Mesodermal cell (in vitro differentiated cells): Measurements from ENCODE around the gene SPOP.
A peak's percentile ranks its signal among the peaks of the same experiment; 100 is the strongest.
"Not testable (repeated sequence)": the region's sequence is repeated elsewhere in the genome, so short reads cannot be mapped to it uniquely, and the experiment has no call there.

Source experiments
- H3K27ac ChIP-seq: 2 replicates; pipeline ENCODE4 v1.7.0; 2013; ENCODE audit warnings: mild to moderate bottlenecking, low read depth, low read length, moderate library complexity; ENCODE audit not compliant: severe bottlenecking
- H3K36me3 ChIP-seq: 2 replicates; pipeline ENCODE4 v1.7.1; 2013; ENCODE audit warnings: mild to moderate bottlenecking, low read length, moderate library complexity; ENCODE audit not compliant: control insufficient read depth, insufficient read depth
- H3K4me1 ChIP-seq: one replicate; pipeline ENCODE4 v1.7.1; 2013; ENCODE audit warnings: mild to moderate bottlenecking, low read length; ENCODE audit not compliant: insufficient read depth, control insufficient read depth, poor library complexity, severe bottlenecking
- H3K4me3 ChIP-seq: 2 replicates; pipeline ENCODE4 v1.7.0; 2013; ENCODE audit warnings: low read length, control low read depth, mild to moderate bottlenecking; ENCODE audit not compliant: insufficient read depth, poor library complexity, severe bottlenecking; ENCODE audit errors: extremely low read depth
- H3K9me3 ChIP-seq: 2 replicates; pipeline ENCODE4 v1.7.1; 2013; ENCODE audit warnings: mild to moderate bottlenecking, low read length, moderate library complexity; ENCODE audit not compliant: control insufficient read depth
- WGBS, 2 experiments: methylation state at CpG; one replicate each; pipeline ENCODE4 v1.1.5; 2013; ENCODE audit warnings: missing lambda C conversion rate in 2 of 2; ENCODE audit not compliant: insufficient coverage in 2 of 2; 5-methylcytosine and 5-hydroxymethylcytosine counted together

SPOP gene

DNA sequence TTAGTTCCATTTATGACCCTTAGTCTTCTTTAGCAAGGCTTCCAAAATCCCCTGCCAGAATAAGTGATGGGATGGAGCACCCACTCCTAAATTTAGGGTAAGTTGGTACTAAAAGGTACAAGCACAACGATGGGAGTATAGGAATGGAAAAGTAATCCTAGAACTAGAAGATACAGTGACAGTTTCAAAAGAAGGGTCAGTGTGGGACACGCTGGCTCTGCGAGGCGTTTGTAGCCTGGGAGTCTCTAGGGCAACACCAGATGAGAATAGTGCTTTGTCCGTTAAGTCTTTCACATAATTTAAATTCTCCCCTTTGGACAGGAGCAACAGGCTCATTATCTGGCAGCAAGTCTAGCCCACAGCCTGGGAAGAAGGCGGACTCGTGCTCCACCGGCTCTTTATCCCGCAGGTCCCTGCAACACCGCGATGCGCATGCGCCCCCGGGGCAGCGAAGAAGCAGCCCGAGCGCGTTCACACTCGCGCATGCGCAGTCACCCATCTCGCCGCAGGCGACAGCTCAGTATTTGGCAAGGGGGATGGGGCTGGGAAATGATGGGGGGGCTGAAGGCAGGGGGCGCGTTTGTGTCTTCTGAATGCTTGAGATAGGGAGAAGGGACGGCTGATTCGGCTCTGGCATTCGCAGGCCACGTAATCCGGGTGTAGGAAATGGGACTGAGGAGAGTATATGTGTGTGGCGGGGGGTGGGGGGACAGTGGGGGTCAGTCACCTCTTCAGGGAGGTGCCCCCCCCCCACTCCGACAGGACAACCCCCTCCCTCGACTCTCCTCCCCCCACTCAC is 564 bp downstream of the SPOP start:
- 0% methylated on average over 21 to 22 of the region's 34 CpGs for WGBS, 2 experiments
- H3K4me3 ChIP-seq, result peak overlapping the region; percentile 89
- H3K27ac ChIP-seq, result peak overlapping the region; percentile 95
- H3K9me3 ChIP-seq, result no peaks in the 10 kb centered on the region
- peaks cover 16% of the 10 kb centered on the region for H3K36me3 ChIP-seq
- peaks cover 10% of the 10 kb centered on the region for H3K4me1 ChIP-seq

DNA sequence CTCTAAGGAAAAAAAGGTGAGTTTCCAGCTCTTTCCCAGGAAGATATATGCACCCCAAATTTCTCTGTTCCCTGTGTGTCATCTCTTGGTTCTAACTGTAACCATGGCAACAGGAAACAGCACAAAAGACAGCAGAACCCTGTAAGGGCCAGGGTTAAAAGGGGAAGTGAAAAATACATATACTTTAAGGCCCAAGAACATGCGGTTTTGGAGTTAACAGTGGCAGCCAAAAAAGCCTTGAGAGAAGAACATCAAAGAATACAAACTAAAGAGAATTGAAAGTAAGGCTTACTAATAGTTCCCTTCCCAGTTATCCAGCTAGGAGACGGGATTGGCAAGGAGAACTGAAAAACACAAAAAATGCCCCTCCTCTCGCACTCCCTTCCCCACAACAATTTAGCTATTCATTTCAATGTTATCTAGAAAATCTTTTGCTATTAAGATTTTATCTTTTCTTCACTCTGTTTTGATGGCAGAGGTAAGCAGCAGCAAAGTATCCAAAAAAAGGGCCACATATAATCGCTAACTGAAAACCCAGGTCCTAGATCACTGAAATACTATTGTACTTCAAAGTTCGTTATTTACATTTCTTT is 1.5 kb downstream of the SPOP start:
- Histone ChIP-seq H3K9me3 (no peaks in the 10 kb centered on the region), H3K36me3 (peaks cover 19% of the 10 kb centered on the region), H3K4me1 (peaks cover 10% of the 10 kb centered on the region), H3K27ac (peak overlapping the region; percentile 95), H3K4me3 (peak overlapping the region; percentile 89)
- 73 to 92% methylated on average over 3 of the region's 5 CpGs for WGBS, 2 experiments

GRCh38 chr17:49674507-49674906 is 3.4 kb downstream of the SPOP start:
- Histone ChIP-seq H3K27ac (no peak overlapping the region), H3K4me3 (no peak overlapping the region), H3K4me1 (peaks cover 10% of the 10 kb centered on the region), H3K36me3 (peaks cover 19% of the 10 kb centered on the region), H3K9me3 (no peaks in the 10 kb centered on the region)

- not testable (repeated sequence) for H3K4me3 ChIP-seq, H3K9me3 ChIP-seq, H3K27ac ChIP-seq, H3K4me1 ChIP-seq
- peaks cover 19% of the 10 kb centered on the region for H3K36me3 ChIP-seq
- 92 to 93% methylated on average over 5 to 6 of the region's 6 CpGs for WGBS, 2 experiments
Measured at GRCh38 chr17:49673679-49674078, 4.2 kb downstream of the SPOP start.

- Histone ChIP-seq H3K4me3 (no peak overlapping the region), H3K4me1 (no peaks in the 10 kb centered on the region), H3K36me3 (peaks cover 28% of the 10 kb centered on the region), H3K27ac (no peak overlapping the region), H3K9me3 (no peaks in the 10 kb centered on the region)
- no CpG with 5 or more reads among the region's 4 CpGs for WGBS, 2 experiments
Measured at GRCh38 chr17:49670641-49671040, 7.3 kb downstream of the SPOP start.

GRCh38 chr17:49670002-49670401 is 7.9 kb downstream of the SPOP start:
- H3K4me1 ChIP-seq, result no peaks in the 10 kb centered on the region
- no peak overlapping the region for H3K4me3 ChIP-seq
- WGBS, 2 experiments, result 100% methylated on average over 1 of the region's 1 CpG; no CpG with 5 or more reads in 1 of the 2 experiments
- H3K36me3 ChIP-seq, result peaks cover 28% of the 10 kb centered on the region
- no peak overlapping the region for H3K27ac ChIP-seq
- H3K9me3 ChIP-seq, result no peaks in the 10 kb centered on the region

DNA sequence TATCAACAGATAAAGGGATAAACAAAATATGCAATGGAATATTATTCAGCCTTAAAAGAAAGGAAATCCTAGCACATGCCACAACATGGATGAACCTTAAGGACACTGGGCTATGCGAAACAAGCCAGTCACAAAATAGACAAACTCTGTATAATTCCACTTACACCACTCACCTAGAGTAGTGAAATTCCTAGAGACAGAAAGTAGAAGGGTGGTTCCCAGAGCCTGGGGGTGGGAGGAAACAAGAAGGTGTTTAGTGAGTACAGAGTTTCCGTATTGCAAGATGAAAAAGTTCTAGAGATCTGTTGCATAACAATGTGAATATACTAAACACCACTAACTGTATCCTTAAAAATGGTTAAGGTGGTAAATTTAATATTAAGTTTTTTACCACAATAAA is 10.0 kb downstream of the SPOP start:
- H3K4me3 ChIP-seq, result no peak overlapping the region
- no peak overlapping the region for H3K27ac ChIP-seq
- WGBS, 2 experiments, result no CpG with 5 or more reads among the region's 2 CpGs

DNA sequence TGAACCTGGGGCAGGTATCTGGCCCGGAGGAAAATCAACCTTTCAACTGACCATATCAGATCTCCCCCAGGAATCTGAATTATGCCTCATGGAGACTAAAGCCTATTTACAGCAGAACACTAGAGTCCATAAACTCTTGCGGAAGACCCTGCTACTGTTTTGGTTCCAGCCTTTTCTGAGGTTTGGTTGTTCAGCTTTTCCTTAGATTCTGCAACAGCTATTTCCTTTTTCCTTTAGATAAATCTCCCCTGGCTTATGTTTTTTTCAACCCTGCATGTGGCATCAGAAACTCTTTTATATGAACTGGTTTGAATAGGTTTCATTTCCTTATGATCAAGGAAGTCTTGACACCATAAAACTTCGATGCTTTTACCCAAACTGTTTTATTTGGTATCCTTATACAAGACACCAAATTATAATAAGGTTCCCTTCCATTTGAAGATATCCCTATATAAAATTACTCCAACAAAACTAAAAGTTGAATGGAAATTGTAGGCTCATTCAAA is 13.1 kb downstream of the SPOP start:
- H3K4me1 ChIP-seq, result no peaks in the 10 kb centered on the region
- peaks cover 38% of the 10 kb centered on the region for H3K36me3 ChIP-seq
- H3K27ac ChIP-seq, result no peak overlapping the region
- H3K4me3 ChIP-seq, result no peak overlapping the region
- H3K9me3 ChIP-seq, result no peaks in the 10 kb centered on the region
- WGBS, 2 experiments, result 95 to 96% methylated on average over 2 to 3 of the region's 3 CpGs

More for the DNA sequence above, 10.0 kb downstream of the SPOP start:
- H3K9me3 ChIP-seq, result no peaks in the 10 kb centered on the region
- peaks cover 27% of the 10 kb centered on the region for H3K36me3 ChIP-seq
- H3K4me1 ChIP-seq, result no peaks in the 10 kb centered on the region

GRCh38 chr17:49659661-49660382 is 18.1 kb downstream of the SPOP start:
- Histone ChIP-seq H3K9me3 (no peaks in the 10 kb centered on the region), H3K27ac (no peak overlapping the region), H3K4me3 (no peak overlapping the region), H3K4me1 (no peaks in the 10 kb centered on the region), H3K36me3 (peaks cover 40% of the 10 kb centered on the region)
- WGBS, 2 experiments, result 88 to 98% methylated on average over 2 to 3 of the region's 3 CpGs

GRCh38 chr17:49656247-49656646 is 21.6 kb downstream of the SPOP start:
- WGBS, 2 experiments, result 100% methylated on average over 1 of the region's 1 CpG
- H3K36me3 ChIP-seq, result peaks cover 16% of the 10 kb centered on the region
- H3K4me3 ChIP-seq, result no peak overlapping the region
- H3K4me1 ChIP-seq, result no peaks in the 10 kb centered on the region
- H3K27ac ChIP-seq, result no peak overlapping the region
- H3K9me3 ChIP-seq, result no peaks in the 10 kb centered on the region
